ENCODE measurements around the gene DTNA. TPM values are rescaled to one million over a fixed set of nuclear protein-coding genes. Genes with fewer than 3 reads are reported as not detected.
"Not testable (repeated sequence)": the region's sequence is repeated elsewhere in the genome, so short reads cannot be mapped to it uniquely, and the experiment has no call there.

Gene DTNA
- total RNA-seq, 1 donor from 2014 or later = 54.9 TPM

DNA sequence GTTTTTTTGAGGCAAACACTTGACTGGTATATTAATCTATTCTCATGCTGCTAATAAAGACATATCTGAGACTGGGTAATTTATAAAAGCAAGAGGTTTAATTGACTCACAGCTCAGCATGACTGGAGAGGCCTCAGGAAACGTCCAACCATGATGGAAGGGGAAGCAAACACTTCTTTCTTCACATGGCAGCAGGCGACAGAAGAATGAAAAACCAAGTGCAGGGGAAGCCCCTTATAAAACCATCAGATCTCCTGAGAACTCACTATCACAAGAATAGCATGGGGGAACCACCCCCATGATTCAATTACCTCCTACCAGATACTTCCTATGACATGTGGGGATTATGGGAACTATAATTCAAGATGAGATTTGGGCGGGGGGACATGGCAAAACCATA lies 194.9 kb downstream of the DTNA start:
- no peak for DNase-seq

DNA sequence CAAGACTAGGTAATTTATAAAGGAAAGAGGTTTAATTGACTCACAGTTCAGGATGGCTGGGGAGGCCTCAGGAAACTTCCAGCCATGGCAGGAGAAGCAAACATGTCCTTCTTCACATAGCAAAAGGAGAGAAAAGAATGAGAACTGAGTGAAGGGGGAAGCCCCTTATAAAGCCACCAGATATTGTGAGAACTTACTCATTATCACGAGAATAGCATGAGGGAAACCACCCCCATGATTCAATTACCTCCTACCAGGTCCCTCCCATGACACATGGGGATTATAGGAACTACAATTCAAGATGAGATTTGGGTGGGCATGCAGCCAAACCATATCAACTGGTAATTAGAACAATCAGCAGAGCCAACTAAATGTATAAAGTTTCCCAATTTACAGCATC lies 196.9 kb downstream of the DTNA start:
- DNase-seq = not testable (repeated sequence)

DNA sequence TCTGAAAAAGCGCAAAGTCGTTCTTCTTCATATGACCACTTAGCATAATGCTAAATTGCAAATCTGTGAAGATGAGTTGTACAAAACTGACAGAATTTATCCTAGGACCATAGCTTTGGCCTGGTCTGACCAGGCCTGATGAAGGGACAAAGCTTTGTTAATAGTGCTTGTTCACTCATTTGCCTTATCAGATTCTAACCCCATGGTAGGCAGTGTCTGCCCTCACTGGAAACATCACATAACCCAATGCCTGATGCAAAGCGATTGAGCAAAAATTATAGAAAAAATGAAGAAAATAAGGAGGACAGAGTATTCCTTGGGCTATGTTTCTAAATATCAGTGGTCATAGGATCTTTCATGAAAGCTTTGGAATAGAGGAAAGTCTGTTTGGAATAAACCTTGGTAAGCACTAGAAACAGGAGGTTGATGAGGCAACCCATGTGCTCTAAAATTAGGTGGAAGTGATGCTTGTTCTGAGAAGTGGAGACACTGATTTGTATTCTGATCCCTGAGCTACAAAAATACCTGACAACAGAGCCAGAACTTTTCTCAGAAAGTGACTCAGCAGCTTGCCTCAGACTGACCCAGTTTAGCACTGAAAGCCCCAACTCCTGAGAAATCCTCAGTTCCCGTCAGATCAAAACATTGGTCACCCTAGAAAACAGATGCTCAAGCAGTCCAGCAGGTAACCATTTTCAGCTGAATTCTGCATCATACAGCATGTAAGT lies 199.7 kb downstream of the DTNA start:
- DNase-seq = no peak

DNA sequence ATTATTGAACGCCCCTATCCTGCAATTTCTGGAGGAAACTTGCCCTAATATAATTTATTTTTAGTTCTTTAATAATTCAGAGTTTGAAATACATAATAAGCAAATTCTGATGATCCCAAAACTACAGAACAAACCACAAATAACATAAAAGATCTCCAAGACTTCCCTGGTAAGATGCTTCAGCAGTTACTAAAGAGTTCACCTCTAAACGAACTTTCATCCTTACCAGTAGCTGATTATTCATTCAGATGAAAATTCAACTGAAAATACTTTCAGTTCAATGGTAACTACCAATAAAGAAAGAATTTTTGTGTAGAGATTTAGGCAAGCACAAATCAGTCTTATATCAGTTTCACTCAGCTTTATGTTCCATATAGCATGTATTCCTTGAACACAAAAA lies 201.0 kb downstream of the DTNA start:
- no peak for DNase-seq

DNA sequence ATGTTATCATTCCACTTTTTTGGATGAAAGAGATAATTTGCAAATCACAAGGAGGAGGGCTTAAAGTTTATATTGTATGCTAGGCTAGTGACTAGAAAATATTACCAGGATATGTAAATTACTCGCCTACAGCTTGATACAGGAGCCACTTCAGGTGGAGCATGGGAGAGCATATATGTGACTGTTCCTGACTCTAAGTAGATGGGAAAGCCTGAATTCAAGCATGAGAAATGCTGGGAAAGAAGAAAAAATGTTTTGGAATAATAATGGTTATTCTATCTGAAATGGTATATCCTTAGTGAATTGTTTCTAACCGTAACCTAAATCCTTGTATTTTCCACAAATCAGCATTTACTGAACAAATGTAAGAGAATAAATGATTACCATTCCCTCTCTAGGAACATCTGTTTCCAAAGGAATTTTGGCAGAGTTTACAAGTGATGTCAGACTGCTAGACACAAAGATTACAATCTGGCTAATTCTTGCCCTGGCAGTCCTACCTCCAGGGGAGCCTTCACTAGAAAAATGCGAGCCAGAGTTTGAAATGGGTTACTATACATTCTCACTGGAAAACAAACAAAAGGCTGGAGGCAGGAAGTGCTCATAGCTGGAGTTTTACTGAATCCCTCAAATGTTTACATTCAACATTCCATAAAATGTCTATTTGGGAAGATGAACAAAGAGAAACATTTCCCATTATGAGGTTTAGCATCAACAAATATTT lies 201.7 kb downstream of the DTNA start:
- DNase-seq = no peak

DNA sequence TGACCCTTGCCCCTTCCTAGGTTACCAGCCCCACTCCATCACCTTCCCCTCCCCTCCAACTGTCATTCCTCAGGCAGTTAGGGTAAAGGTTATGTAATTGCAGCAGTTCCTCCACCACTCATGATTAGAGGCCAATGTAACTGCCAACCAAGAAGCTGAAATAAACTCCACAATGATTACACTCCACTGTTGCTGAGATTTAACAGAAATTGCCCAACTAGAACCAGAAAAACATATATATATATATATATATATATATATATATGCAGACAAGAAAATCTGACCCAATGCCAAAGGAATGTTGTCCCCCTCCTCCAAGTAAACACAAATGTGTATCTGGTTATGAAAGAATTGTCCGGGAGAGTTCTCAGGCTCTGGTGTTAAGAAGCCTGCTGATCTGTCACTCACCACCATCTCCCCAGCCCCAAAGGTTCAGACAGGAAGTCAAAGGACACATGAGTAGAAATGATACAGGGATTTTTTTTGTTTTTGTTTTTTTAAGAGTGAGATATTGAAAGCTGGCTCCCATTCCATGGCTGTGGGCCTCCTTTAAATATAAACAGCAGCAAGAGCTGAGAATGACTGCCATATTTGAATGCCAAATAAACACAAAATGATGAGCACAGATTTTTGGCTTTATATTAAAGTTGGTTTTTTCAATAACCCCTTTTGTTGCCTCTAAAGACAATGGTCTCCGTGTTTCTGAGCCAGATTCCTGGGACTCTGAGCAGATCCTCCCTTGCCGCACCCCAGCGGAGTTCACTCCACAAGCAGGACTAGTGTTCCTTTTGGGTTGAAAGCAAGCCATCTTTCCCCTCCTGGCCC lies 204.0 kb downstream of the DTNA start:
- no peak for DNase-seq

DNA sequence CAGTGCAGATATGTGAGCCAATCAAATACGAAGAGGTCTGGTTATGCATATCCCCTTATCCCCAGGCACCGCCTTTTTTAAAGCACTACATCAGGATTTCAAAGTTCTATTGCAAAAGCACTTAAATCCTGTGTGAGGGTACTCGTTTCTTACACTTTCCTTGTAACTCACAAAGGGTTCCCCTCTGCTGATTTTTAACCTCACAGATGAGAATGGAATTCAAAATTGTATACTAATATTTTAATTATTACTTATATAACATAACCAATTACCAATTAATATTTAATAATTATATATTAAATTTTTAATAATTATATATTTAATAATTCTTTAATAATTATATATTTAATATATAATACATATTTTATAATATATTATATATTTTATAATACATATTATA lies 204.9 kb downstream of the DTNA start:
- no peak for DNase-seq

DNA sequence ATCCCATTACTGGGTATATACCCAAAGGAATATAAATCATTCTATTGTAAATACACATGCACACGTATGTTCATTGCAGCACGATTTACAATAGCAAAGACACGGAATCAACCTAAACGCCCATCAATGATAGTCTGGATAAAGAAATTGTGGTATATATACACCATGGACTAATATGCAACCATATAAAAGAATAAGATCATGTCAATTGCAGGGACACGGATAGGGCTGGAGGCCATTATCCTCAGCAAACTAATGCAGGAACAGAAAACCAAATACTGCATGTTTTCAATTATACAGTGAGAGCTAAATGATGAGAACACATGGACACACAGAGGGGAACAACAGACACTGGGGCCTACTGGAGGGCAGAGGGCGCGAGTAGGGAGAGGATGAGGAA lies 206.4 kb downstream of the DTNA start:
- DNase-seq = not testable (repeated sequence)

DNA sequence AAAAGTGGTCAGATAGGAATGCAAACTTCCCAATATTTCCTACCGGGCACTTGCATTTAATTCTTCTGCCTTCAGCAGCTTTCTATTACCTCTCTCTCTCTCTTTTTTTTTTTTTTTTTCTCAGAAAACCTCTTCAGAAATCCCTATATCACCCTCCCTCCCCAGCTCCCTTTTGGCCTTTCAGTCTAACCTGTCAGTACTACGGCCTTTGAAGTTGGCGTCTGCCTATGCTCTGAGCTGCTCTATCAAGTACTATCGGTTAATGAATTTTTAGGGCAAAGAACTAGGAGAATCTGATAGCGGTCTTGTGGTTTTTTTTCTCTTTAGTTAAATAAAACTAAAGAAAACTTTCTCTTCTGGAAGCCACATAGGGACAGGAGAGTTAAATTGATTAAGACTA lies 208.8 kb downstream of the DTNA start:
- no peak for DNase-seq

DNA sequence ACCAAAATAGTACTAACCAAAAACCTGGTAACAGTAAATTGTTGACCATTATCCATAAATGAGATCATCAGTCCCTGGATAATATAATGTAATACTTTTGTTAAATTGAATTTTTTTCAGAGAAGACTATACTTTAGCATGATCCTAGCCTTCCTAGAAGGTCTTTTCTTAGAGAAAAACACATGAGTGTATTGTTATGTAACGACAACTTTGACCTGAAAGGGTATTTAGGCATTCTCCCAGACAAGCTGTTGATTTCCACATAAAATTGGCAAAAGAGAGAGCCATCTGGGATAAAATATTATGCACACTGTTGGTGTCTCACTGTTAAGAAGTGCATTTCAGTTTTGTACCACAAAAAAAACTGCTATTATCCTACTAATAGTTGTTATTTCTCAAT lies 211.1 kb downstream of the DTNA start:
- no peak for DNase-seq

DNA sequence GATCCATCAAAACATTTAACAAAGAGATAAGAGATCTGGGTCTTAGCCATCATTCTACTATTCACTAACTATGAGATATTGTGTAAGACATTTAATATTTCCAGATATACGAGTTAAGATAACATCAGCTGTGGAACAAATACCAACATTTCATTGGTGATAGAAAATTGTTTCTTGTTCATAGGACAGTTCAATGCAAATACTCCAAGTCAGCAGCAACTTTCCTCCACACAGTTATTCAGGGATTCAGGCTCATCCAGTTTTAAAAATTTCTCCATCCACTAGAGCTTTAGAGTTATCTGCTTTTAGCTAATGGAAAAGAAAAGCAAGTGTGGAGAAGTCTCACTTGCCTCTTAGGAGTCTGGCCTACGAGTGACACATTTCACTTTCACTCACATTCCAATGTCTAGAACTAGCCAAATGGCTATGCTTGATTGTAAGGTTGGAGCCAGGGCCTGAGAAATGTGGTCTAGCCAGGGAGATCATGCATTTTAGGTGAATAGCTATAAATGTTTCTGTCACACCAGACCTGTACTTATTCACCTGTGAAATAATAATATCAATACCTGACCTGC lies 211.8 kb downstream of the DTNA start:
- DNase-seq = no peak

DNA sequence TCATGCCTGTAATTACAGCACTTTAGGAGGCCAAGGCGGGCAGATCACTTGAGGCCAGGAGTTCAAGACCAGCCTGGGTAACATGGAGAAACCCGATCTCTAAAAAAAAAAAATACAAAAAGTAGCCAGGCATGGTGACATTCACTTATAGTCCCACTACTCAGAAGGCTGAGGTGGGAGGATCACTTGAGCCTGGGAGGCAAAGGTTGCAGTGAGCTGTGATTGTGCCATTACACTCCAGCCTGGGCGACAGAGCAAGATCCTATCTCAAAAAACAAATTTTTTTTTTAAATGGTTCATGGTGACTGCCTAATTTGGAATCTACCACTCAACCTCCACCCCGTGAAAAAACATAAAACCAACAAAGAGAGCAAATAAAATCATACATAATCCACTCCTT lies 212.5 kb downstream of the DTNA start:
- DNase-seq = not testable (repeated sequence)

DNA sequence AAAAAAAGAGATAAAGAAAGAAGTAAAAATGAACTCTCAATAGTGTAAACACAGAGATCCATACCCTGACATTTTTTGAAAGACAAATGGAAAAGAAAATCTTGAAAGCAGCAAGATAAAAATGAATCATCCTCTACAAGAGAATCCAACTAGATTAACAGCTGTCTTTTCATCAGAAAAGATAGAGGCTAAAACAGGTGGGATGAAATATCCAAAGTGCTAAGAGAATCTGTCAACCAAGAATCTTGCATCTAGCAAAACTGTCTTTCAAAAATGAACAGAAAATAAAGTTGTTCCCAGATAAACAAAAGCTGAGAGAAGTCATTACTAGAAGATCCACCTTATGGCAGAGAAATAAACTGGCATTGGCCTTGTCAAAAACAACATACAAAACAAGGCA lies 213.8 kb downstream of the DTNA start:
- DNase-seq = no peak

DNA sequence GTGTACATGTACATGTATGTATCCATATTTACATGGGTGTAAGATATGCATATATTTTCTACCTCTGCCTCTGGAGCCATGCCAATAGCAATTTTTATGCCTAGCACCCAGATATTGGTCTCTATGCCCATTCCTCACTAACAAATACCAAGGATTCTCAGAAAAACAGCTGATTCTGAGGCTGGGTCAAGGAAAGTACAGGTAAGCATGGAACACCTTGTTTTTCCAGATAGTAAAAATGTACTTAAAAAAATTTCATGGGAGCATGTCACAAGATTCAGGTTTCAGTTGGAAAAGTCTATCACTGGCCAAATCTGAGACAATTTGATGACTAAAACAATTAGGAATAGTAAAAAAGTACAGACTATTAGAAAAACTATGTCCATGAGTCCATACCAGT lies 216.6 kb downstream of the DTNA start:
- DNase-seq = no peak

DNA sequence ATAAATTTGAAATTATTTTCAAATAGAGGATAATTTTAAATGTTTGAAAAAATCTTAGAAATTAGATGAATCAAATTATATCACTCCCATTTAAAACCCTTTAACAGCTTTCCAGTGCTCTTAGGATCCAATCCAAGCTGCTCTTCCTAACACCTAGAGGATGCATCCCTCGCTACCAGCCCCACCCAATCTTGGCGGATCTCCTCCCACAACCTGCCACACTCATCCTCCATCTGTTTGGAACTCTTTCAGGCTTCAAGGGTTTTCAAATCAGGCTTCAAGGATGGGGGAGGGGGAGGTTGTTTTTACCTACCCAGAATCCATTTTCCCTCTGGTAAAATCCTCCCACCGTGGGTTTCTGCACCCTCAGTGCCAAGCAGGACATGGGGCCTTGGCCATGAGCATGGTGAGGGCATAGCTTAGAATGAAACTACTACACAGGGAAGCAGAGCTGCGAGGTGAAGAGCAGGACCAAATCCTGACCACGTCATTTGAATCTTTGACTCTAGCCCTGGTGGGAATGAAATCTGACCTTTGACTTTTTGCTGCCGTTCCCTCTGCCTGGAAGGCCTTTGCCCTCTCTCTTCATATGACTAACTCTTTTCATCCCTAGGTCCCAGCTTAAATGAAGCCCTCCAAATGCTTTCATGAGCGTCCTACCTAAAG lies 218.1 kb downstream of the DTNA start:
- DNase-seq = no peak

DNA sequence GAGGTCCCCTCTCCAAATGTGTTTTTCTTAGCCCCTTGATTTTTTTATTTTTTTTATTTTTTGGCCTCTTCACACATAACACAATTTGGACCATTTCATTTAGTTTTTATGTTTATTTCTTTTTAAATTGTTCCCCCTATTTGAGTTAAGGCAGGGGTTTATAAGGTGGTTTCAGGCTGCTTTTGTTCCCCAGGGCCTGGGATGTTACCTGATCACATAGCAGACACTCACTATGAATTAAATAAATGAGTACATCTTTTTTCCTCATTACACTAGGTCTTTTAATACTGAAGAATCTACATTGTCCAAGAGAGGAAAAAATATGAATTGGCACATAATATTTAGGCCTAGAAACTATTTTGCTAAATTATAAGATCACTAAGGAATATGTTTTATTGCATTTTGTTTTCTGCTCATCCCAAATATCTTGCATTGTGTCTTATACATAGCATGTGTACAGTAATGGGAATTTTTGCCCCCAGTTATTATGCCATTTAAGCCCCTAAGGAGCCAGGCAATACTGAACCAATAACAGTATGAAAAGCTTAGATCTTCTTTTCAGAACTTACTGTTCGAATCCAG lies 218.7 kb downstream of the DTNA start:
- no peak for DNase-seq

DNA sequence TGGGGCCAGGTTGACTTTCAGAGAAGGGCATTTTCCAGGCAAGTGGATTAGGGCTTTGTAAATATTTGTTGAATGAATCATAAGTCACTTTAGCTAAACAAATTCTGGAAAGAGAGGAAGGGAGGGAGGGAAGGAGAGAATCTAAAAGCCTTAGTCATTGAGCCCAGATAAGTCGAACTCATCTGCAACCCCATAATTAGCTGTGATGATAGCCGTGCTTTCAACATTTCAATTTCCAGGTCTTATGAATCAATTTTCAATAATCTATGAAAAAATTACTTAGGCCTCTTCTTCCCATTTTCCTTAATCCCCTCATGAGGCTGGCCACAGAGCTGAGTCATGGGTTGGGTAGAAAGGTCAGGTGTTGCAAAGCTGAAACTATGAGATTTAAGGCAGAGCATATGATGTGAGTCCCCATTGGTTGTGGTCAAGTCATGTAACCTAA lies 219.3 kb downstream of the DTNA start:
- DNase-seq = no peak

DNA sequence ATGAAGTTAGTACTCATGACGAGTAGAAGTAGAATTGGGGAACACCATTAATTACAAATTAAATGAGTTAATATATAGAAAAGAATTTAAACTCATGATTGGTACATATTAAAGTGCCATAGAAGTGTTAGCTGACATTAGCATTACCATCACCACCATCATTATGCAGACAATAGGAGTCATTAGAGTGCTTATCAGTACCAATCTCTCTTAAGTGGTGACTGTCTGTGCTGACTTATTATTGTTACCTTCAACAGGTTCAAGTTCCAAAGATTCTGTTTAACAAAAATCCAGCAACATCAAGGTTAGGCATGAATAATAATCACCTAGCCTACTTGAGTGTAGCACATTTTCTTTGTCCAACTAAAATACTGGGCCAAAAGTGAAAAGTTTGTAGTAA lies 222.3 kb downstream of the DTNA start:
- DNase-seq = no peak

DNA sequence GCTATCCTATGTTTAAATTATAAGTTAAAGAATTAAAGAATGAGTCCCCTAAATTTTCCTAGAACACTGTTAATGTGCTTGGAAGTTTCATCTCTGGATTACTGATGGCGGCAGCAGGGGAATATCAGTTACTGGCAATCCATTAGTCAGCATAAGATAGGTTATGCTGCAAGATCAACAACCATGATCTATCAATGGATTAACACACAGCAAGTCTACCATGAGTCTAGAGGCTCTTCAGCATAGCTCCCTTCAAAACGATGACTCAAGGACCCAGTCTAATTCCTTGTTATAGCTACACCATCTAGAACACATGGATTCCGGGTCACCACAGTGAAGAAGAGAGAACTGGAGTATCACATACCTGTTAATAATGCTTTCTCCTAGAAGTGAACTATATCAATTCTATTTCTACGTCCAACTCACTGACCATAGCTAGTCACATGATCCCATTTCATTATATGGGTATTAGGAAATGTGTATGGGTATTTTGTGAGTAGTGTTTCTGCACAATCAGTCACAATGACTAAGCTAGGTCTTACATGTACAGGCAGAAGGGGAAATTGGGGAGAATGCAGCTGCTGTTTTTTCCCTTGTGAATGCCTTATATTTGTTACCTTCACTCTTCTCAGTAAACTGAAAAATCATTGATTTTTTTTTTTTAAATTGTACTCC lies 222.8 kb downstream of the DTNA start:
- no peak for DNase-seq

DNA sequence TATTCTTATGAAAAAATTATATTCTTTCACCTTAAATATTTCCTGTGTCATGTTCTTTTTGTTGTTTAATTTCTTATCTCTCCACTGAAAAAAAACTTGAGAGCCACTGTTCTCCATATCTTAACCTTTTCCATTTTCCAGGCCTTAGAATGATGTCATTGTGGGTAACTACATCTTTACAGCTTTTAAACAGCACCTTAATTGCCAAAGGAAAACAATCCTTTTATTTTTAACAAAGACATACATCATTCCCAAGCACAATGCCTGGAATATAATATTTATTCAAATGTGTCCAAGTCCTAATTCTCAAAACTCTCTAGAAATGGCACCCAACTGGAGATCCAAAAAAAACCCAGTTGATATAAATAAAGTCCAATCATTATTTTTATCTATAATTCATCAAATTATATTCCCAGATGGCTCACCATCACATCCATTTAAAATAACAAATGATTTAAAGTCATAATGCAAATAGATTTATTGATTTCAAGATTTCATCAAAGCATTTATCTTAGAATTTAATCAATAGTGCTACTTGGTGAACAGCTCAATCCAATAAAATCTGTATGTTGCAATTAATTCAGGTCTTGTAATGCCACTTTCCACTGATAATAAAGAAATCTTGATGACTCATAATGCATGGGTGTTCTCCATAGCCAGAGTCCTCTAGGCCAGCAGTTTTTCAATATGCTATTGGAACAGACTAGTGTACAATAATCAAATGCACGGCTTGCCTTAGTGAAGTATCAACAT lies 224.0 kb downstream of the DTNA start:
- no peak for DNase-seq

DNA sequence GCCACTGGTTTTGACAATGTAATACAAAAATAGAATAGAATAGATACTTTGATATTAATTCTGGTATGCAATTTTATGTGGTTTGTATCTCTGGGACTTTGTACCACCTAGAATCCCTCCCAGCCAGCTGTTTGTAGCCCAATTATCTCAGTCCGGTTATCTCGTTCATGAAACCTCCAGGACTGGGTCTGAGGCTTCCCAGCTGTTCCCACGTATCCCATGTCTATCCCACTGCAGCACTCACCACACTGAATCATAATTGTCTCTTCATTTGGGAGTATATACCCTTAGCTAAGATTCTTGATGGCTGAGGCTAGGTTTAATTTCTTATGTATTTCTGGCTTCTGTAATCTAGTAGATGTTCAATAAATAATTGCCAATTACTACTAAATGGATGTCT lies 226.7 kb downstream of the DTNA start:
- DNase-seq = no peak
